ENCODE measurements around the gene SPATS1. TPM values are rescaled to one million over a fixed set of nuclear protein-coding genes. Genes with fewer than 3 reads are reported as not detected.

SPATS1 gene
- not detected for total RNA-seq
- long read RNA-seq, donor 1 = 0 reads
- long read RNA-seq, donor 2 = 0 reads

DNA sequence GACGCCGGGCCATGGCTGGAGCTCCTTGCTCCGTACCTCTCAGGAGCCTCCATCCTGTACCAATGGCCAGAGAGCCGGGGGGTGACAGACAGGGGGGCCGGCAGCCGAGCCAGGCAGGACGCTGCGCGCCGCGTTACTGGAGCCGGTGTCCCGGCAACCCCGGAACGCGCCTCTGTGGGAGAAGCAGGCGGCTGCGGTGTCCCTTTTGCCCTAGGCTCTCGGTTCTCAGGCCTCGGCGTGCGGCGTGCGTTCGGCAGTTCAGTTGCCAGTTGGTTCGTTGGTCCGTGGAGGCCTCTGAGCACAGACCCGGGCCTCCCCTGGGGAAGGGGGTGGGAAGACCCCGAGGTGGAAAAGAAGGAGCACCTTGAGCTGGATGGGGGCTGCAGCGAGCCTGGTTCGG is at the start of gene SPATS1:
TSS of gene SPATS1 (plus strand) at position 162 of the 400 bp plus-strand sequence. CDS start 446 bp downstream, outside the sequence.
- no peak for TF ChIP-seq CTCF (IDR thresholded peaks at IDR 0.05)
- intact Hi-C loops (cut with DNase I, micrococcal nuclease) = no loop called here
- ATAC-seq (no peak), DNase-seq (no peak)
- no peak within 1 kb of the TSS for H3K4me3 ChIP-seq
- no peaks in the 10 kb centered on the region for H3K9me3 ChIP-seq
- H3K4me1 ChIP-seq (ENCODE audit: low read depth) = no peaks in the 10 kb centered on the region
- H3K36me3 ChIP-seq (ENCODE audit: low read depth) = no peaks in the 10 kb centered on the region

GRCh38 chr6:44292661-44293365 is 49.6 kb upstream of the SPATS1 start:
- no peak overlapping the region for H3K4me3 ChIP-seq
- no peaks in the 10 kb centered on the region for H3K9me3 ChIP-seq
- no peaks in the 10 kb centered on the region for H3K36me3 ChIP-seq (ENCODE audit: low read depth)
- H3K4me1 ChIP-seq (ENCODE audit: low read depth) = peaks cover 8% of the 10 kb centered on the region
- DNase-seq (no peak), ATAC-seq (no peak)
- intact Hi-C loops (cut with DNase I, micrococcal nuclease) = no loop called here
- TF ChIP-seq CTCF (IDR thresholded peaks at IDR 0.05) = no peak

DNA sequence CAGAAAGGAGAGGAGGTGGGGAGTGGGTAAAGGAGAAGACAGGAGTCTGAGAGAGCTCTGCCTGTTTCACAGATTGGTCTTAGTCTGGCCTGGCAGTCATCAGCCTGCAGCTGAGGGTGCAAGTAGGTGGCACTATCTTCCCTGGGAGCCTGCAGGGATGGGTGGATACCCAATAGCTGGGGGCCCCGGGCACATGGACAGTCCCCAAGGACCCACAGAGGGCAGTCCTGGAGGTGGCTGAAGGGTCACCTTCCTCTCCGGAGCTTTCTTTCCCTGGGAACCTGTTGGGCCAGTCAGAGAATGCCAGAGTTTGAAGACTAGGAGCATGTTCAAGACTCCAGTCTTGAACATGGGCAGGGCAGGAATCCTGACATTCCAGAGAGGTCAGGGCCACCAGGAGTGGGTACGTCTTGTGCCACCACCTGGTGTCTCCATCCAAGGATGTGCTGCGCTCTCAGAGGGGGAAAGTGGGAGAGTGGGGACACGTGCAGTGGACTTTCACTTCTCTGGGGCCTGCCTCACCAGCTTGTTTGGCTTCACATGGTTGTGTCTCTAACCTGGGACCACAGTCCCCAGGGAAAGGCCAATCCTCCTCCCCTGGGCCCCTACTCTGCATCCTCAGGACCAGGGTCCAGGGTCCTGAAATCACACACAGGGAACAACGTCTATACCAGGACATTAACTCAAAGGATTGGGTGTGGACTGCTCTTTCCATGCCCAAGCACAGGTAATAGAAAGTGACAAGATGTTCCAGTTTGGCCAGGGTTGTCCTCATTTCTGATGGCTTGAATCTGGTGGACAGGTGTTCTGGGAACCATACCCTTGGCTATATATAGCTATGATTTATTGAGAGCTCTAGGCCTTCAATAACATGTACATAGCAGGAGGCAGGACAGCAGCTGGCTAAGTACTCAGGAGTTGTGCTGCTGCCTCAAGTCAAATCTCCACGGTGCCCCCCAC is 47.3 kb upstream of the SPATS1 start:
- DNase-seq = no peak
- no peak overlapping the region for H3K4me3 ChIP-seq
- TF ChIP-seq CTCF (IDR thresholded peaks at IDR 0.05) = no peak
- intact Hi-C loops (cut with DNase I, micrococcal nuclease) = no loop called here
- H3K9me3 ChIP-seq = no peaks in the 10 kb centered on the region
- ATAC-seq = no peak
- no peaks in the 10 kb centered on the region for H3K36me3 ChIP-seq (ENCODE audit: low read depth)
- peaks cover 10% of the 10 kb centered on the region for H3K4me1 ChIP-seq (ENCODE audit: low read depth)

DNA sequence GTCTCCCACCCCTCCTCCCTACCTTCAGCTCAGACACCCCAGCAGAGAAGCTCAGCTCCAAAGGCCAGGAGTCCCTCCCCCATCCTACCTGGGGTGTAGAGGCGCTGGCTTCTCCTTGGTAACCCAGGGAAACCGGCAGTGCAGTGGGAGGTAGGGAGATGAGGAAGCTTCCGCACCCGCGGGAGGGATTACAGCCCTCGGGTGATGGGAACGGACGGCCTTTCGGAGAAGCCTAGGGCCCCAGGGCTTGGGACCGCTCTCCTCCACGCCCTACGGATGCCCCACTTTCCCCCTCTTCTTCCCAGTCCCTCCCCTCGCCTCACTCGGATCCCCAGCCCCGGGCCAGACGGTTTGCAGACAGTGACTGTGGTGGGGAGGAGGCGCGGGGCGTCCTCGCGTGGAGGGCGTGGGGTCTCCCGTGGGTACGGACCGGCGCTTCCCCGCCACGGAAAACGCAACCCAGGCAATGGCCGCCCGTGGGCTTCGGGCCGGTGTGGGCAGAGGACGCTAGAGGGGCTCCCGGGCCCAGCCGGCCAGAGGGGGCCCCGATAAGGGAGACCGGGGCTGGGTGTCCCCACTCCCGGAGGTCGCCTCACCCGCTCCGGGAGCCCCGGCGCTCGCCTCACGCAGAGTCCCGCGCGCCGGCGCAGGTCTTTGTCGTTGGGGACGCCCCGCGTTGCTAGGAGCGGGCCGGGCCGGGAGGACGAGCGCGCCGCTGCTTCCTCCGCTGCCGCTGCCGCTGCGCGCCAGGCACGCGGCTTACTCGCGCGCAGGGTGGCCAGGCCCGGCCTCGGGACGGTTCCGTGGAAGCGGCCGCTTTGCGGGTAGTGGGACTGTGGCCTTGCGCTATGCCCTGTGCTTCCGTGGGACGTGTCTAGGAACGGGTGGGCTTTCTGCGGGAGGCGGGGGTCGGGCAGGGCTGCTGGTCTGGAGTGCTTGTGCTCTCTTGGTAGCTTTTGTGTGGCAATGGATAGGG is 45.1 kb upstream of the SPATS1 start:
- no peak for TF ChIP-seq CTCF (IDR thresholded peaks at IDR 0.05)
- peak; percentile 77 for ATAC-seq
- H3K4me1 ChIP-seq (ENCODE audit: low read depth) = peaks cover 10% of the 10 kb centered on the region
- H3K4me3 ChIP-seq = no peak overlapping the region
- DNase-seq = peak in 2 of 3 donors; percentile 45 to 61
- no peaks in the 10 kb centered on the region for H3K36me3 ChIP-seq (ENCODE audit: low read depth)
- no peaks in the 10 kb centered on the region for H3K9me3 ChIP-seq
- intact Hi-C loops (cut with DNase I, micrococcal nuclease) = no loop called here
